Trophoblast cell (in vitro differentiated cells and primary cell): ENCODE data around the gene DUSP9.

ENCODE experiments used
- DNase-seq, 2 donors: peaks; one replicate each; pipeline ENCODE4 v3.0.0-alpha.2; 2016
- H2AFZ ChIP-seq: 2 replicates; pipeline ENCODE4 v1.6.1; 2013; ENCODE audit warnings: low read length, moderate library complexity, mild to moderate bottlenecking; ENCODE audit not compliant: insufficient read depth, poor library complexity
- H2AK5ac ChIP-seq: 2 replicates; pipeline ENCODE4 v1.6.1; 2013; ENCODE audit warnings: mild to moderate bottlenecking, low read length
- H2BK120ac ChIP-seq: 2 replicates; pipeline ENCODE4 v1.6.1; 2013; ENCODE audit warnings: low read length, mild to moderate bottlenecking, moderate library complexity; ENCODE audit not compliant: insufficient read depth, poor library complexity
- H2BK12ac ChIP-seq: 2 replicates; pipeline ENCODE4 v1.6.1; 2013; ENCODE audit warnings: mild to moderate bottlenecking, low read length, moderate library complexity
- H2BK5ac ChIP-seq: 2 replicates; pipeline ENCODE4 v1.6.1; 2013; ENCODE audit warnings: low read length, low read depth, moderate library complexity, mild to moderate bottlenecking; ENCODE audit not compliant: poor library complexity
- H3K14ac ChIP-seq: 2 replicates; pipeline ENCODE4 v1.6.1; 2013; ENCODE audit warnings: mild to moderate bottlenecking, low read length
- H3K18ac ChIP-seq: 2 replicates; pipeline ENCODE4 v1.6.1; 2013; ENCODE audit warnings: mild to moderate bottlenecking, low read length
- H3K23ac ChIP-seq: 2 replicates; pipeline ENCODE4 v1.6.1; 2013; ENCODE audit warnings: low read length
- H3K27ac ChIP-seq: 2 replicates; pipeline ENCODE4 v1.5.1; 2013; ENCODE audit warnings: low read depth, mild to moderate bottlenecking, inconsistent platforms, low read length, moderate library complexity
- H3K27me3 ChIP-seq: 2 replicates; pipeline ENCODE4 v1.6.1; 2013; ENCODE audit warnings: inconsistent platforms, mild to moderate bottlenecking, low read length, moderate library complexity; ENCODE audit not compliant: insufficient read depth
- H3K36me3 ChIP-seq, 2 experiments: 1 replicate in 1 of 2; 2 replicates in 1 of 2; pipeline ENCODE4 v1.6.1; 2013; ENCODE audit warnings: low read length in 2 of 2, mild to moderate bottlenecking in 2 of 2, moderate library complexity in 1 of 2; ENCODE audit not compliant: insufficient read depth in 2 of 2, control insufficient read depth in 1 of 2
- H3K4ac ChIP-seq: 2 replicates; pipeline ENCODE4 v1.6.1; 2013; ENCODE audit warnings: low read depth, mild to moderate bottlenecking, low read length, moderate library complexity
- H3K4me1 ChIP-seq, 2 experiments: 1 replicate in 1 of 2; 2 replicates in 1 of 2; pipeline ENCODE4 v1.6.1; 2013; ENCODE audit warnings: low read length in 2 of 2, mild to moderate bottlenecking in 2 of 2, moderate library complexity in 1 of 2; ENCODE audit not compliant: insufficient read depth in 2 of 2, control insufficient read depth in 1 of 2
- H3K4me2 ChIP-seq: 2 replicates; pipeline ENCODE4 v1.6.1; 2013; ENCODE audit warnings: inconsistent platforms, mild to moderate bottlenecking, low read length, moderate library complexity
- H3K4me3 ChIP-seq: 2 replicates; pipeline ENCODE4 v1.5.1; 2013; ENCODE audit warnings: mild to moderate bottlenecking, low read depth, low read length, inconsistent platforms
- H3K79me1 ChIP-seq: one replicate; pipeline ENCODE4 v1.6.1; 2013; ENCODE audit warnings: low read length
- H3K79me2 ChIP-seq: 2 replicates; pipeline ENCODE4 v1.6.1; 2013; ENCODE audit warnings: low read length, mild to moderate bottlenecking; ENCODE audit not compliant: control insufficient read depth, insufficient read depth, poor library complexity
- H3K9ac ChIP-seq: 2 replicates; pipeline ENCODE4 v1.6.1; 2013; ENCODE audit warnings: mild to moderate bottlenecking, low read length
- H3K9me3 ChIP-seq: 2 replicates; pipeline ENCODE4 v1.6.1; 2013; ENCODE audit warnings: low read depth, mild to moderate bottlenecking, control low read depth, inconsistent platforms, low read length; ENCODE audit not compliant: insufficient read depth
- H4K12ac ChIP-seq: 2 replicates; pipeline ENCODE4 v1.6.1; 2013; ENCODE audit warnings: low read depth, mild to moderate bottlenecking, low read length, moderate library complexity
- H4K8ac ChIP-seq: 2 replicates; pipeline ENCODE4 v1.6.1; 2013; ENCODE audit warnings: low read depth, mild to moderate bottlenecking, low read length, moderate library complexity
- H4K91ac ChIP-seq: one replicate; pipeline ENCODE4 v1.6.1; 2013; ENCODE audit warnings: low read depth, mild to moderate bottlenecking, low read length, moderate library complexity
- WGBS: extraction: QIAGEN DNeasy Blood & Tissue Kit; methylation state at CpG from one replicate; pipeline ENCODE4 v1.1.7; 2013; ENCODE audit warnings: missing lambda C conversion rate; ENCODE audit not compliant: insufficient read length, insufficient coverage; ENCODE audit errors: extremely low coverage; 5-methylcytosine and 5-hydroxymethylcytosine counted together

DUSP9 gene

DNA sequence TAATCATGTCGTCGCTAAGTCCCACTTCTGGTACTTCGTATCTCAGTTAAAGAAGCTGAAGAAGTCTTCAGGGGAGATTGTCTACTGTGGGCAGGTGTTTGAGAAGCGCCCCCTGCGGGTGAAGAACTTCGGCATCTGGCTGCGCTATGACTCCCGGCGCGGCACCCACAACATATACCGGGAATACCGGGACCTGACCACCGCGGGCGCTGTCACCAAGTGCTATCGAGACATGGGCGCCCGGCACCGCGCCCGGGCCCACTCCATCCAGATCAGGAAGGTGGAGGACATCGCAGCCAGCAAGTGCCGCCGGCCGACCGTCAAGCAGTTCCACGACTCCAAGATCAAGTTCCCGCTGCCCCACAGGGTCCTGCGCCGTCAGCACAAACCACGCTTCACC, 15.3 kb downstream of the DUSP9 start:
- Histone ChIP-seq H3K27me3 (no peaks in the 10 kb centered on the region), H4K12ac (no peak overlapping the region), H3K4ac (no peak overlapping the region), H3K9me3 (no peaks in the 10 kb centered on the region), H3K9ac (no peak overlapping the region), H2AK5ac (no peak overlapping the region), H3K23ac (no peak overlapping the region), H3K4me2 (no peak overlapping the region), H3K79me1 (no peaks in the 10 kb centered on the region), H3K4me3 (no peak overlapping the region), H3K79me2 (no peaks in the 10 kb centered on the region), H3K4me1 (no peaks in the 10 kb centered on the region), H3K36me3 (no peaks in the 10 kb centered on the region), H2BK120ac (no peak overlapping the region), H3K14ac (no peak overlapping the region), H3K18ac (no peak overlapping the region), H2BK5ac (no peak overlapping the region), H2BK12ac (no peak overlapping the region), H3K27ac (no peak overlapping the region), H4K91ac (no peak overlapping the region), H4K8ac (no peak overlapping the region), H2AFZ (no peak overlapping the region)
- DNase-seq, result peak; percentile 56 to 70
- WGBS, result no CpG with 5 or more reads among the region's 31 CpGs

DNA sequence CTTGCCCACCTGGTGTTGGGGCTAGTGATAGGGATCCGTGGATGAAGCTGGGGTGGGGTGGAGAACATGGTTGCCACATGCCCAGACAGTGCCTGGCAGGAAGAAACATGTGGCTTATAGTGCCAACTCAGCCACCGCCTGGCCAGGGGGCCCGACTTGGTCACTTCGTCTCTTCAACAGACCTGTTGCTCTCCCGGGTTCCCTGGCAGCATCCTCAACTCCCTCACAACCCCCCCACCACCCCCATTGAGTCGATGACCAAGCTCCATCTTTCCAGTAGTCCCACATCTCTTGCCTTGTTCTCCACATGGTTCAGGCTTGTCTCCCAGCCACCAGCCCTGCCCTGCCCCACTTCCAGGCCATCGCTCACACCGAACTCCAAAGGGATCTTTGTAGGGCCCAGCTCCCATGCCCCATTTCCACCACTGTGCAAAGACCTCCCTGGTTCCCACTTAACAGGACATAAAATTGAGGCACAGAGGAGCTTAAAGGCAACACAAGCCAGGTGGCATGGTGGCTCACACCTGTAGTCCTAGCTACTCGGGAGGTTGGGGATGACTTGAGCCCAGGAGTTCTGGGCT, 18.8 kb downstream of the DUSP9 start:
- Histone ChIP-seq H3K18ac (no peak overlapping the region), H3K4me3 (no peak overlapping the region), H3K79me1 (no peaks in the 10 kb centered on the region), H4K91ac (no peak overlapping the region), H3K9me3 (no peaks in the 10 kb centered on the region), H3K27me3 (no peaks in the 10 kb centered on the region), H2AFZ (no peak overlapping the region), H3K4me2 (no peak overlapping the region), H3K4me1 (no peaks in the 10 kb centered on the region), H4K8ac (no peak overlapping the region), H3K14ac (no peak overlapping the region), H2AK5ac (no peak overlapping the region), H2BK120ac (no peak overlapping the region), H4K12ac (no peak overlapping the region), H3K79me2 (no peaks in the 10 kb centered on the region), H3K4ac (no peak overlapping the region), H3K9ac (no peak overlapping the region), H3K23ac (no peak overlapping the region), H3K36me3 (no peaks in the 10 kb centered on the region), H2BK12ac (no peak overlapping the region), H3K27ac (no peak overlapping the region), H2BK5ac (no peak overlapping the region)
- WGBS, result no CpG with 5 or more reads among the region's 9 CpGs
- no peak for DNase-seq

DNA sequence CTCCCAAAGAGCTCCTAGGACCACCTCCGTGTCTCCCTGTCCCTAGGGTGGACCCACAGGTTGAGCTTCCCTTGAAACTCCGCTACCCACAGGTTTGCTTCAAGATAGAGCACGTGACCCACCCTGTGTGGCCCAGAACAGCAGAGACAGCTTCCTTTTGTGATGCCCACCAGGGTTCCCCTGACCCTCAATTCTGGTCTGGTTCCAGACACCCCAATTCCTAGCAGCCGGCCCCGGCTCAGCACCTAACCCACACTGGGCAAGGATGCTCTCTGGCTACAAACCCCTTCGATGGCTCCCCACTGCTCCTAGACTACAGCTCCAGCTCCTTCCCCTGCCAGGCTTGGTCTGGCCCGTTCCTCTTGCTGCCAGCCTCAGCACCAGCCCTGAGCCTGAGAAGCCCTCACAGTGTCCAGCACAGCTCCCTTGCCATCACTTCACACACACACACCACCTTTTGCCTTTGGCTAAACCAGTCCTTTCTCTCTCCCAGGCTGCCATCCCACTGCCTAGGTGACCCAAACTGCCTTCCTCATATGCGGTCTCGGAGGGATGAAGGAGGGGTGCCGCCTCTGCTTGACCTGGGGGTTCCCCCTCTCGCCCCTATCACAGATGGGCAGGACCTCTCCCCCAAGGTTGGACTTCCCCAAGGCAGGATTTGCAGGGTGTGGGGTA, 20.4 kb downstream of the DUSP9 start:
- Histone ChIP-seq H3K14ac (no peak overlapping the region), H3K4me1 (no peaks in the 10 kb centered on the region), H3K27me3 (no peaks in the 10 kb centered on the region), H2BK12ac (no peak overlapping the region), H3K79me1 (no peaks in the 10 kb centered on the region), H3K23ac (no peak overlapping the region), H3K27ac (no peak overlapping the region), H4K91ac (no peak overlapping the region), H3K36me3 (no peaks in the 10 kb centered on the region), H3K9me3 (no peaks in the 10 kb centered on the region), H2AK5ac (no peak overlapping the region), H3K4ac (no peak overlapping the region), H2BK120ac (no peak overlapping the region), H2AFZ (no peak overlapping the region), H4K12ac (no peak overlapping the region), H3K4me2 (no peak overlapping the region), H3K79me2 (no peaks in the 10 kb centered on the region), H3K18ac (no peak overlapping the region), H2BK5ac (no peak overlapping the region), H4K8ac (peak overlapping the region; percentile 6), H3K4me3 (no peak overlapping the region), H3K9ac (no peak overlapping the region)
- no peak for DNase-seq
- no CpG with 5 or more reads among the region's 11 CpGs for WGBS

DNA sequence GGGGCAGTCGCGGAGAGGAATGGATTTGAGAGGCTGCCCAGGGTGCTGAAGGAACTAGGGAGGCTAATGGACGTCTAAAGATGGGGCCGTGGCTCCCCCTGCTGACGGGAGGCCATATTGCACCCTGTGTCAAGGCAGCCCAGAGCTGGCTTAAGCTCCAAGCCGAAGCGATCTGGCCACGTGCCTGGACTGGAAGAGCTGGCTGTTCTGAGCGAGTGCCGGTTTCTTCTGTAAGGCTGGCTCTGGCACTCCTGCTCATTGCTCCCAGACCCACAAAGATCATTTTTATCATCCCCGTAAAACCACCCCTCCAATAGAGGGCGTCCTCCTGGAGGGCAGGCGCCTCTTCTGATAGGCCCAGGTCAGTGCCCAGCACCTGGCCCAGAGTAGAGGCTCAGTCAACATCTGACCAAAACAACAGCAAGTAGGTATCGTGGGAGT, 21.0 kb downstream of the DUSP9 start:
- Histone ChIP-seq H3K79me1 (no peaks in the 10 kb centered on the region), H3K36me3 (no peaks in the 10 kb centered on the region), H2BK120ac (no peak overlapping the region), H2BK12ac (no peak overlapping the region), H3K4me1 (peaks cover 0 to under 1% of the 10 kb centered on the region in 2 experiments), H3K79me2 (no peaks in the 10 kb centered on the region), H4K8ac (no peak overlapping the region), H3K9ac (no peak overlapping the region), H2AK5ac (no peak overlapping the region), H2AFZ (no peak overlapping the region), H3K14ac (no peak overlapping the region), H3K18ac (no peak overlapping the region), H3K9me3 (no peaks in the 10 kb centered on the region), H4K91ac (no peak overlapping the region), H3K4me2 (no peak overlapping the region), H4K12ac (no peak overlapping the region), H3K27ac (no peak overlapping the region), H3K4ac (no peak overlapping the region), H3K23ac (no peak overlapping the region), H2BK5ac (no peak overlapping the region), H3K4me3 (no peak overlapping the region), H3K27me3 (no peaks in the 10 kb centered on the region)
- peak; percentile 62 to 81 for DNase-seq
- WGBS, result no CpG with 5 or more reads among the region's 14 CpGs
